ENCODE measurements around the gene RAD23A. TPM values are rescaled to one million over a fixed set of nuclear protein-coding genes. Genes with fewer than 3 reads are reported as not detected.

Gene RAD23A
- total and polyA plus RNA-seq, 9 of the 15 experiments (the other 6 are each of a cell fraction or from before 2014, with no cell fraction given): 9.5 to 181 (median 101) TPM

DNA sequence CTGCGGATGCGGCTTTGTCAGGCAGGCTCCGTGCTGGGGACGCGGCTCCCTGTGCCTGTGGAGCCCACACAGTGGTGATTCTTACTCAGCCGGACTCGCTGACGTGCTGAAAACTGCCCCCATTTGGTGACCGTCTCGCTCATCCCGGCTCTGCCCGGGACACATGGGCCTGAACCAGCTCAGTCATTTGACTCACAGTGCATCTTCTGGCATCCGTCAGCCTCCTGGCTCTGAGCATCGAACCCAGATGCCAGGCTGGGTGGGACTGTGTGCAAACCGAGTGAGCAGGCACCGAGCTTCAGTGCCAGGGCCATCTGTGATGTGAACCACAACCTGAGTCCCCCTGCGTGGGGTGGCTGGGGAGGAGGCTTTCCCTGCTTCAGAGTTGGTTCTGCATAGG lies 49.2 kb upstream of the RAD23A start:
- Histone ChIP-seq H3K4me2 (ENCODE audit: insufficient read depth, low read length) (no peak overlapping the region), H3K4me3 (no peak overlapping the region), H3K27ac (ENCODE audit: extremely low read depth, low read depth, low read length) (no peak overlapping the region), H2AFZ (ENCODE audit: low read depth, low read length) (no peak overlapping the region), H3K79me2 (ENCODE audit: control insufficient read depth, insufficient read depth, low read length) (peaks cover 7% of the 10 kb centered on the region), H3K9me1 (ENCODE audit: control insufficient read depth, insufficient read depth, low read length) (no peaks in the 10 kb centered on the region), H3K36me3 (ENCODE audit: control insufficient read depth, insufficient read depth, low read length) (peaks cover 70% of the 10 kb centered on the region; the same call in 2 of the 3 replicates), H3K27me3 (ENCODE audit: control insufficient read depth in 2 of 2, insufficient read depth in 2 of 2, low read length in 2 of 2) (no peaks in the 10 kb centered on the region), H3K9me3 (replicated peaks; ENCODE audit: control insufficient read depth, insufficient read depth, low read depth, low read length) (no peaks in the 10 kb centered on the region), H3K9ac (ENCODE audit: insufficient read depth in 1 of 2, low read depth in 2 of 2, low read length in 2 of 2) (peak overlapping the region in 1 of 2 experiments; percentile 54; a peak in 1 of 4 replicates), H3K4me1 (replicated peaks in 1 of 2; ENCODE audit: control insufficient read depth in 2 of 2, insufficient read depth in 2 of 2, low read length in 2 of 2) (peaks cover 0 to 27% of the 10 kb centered on the region in 2 experiments; a peak in 3 of 5 replicates), H4K20me1 (replicated peaks; ENCODE audit: control insufficient read depth, insufficient read depth, low read length) (peaks cover under 1% of the 10 kb centered on the region; the same call in 1 of the 2 replicates)
- TF ChIP-seq FUS (optimal IDR thresholded peaks at IDR 0.05; ENCODE audit: low read depth, low read length): no peak
- TF ChIP-seq BRD4 (IDR thresholded peaks at IDR 0.05): no peak
- TF ChIP-seq SMC3 (conservative IDR thresholded peaks at IDR 0.05; ENCODE audit: insufficient read depth, low read depth, low read length): no peak
- TF ChIP-seq, protein P1, sequence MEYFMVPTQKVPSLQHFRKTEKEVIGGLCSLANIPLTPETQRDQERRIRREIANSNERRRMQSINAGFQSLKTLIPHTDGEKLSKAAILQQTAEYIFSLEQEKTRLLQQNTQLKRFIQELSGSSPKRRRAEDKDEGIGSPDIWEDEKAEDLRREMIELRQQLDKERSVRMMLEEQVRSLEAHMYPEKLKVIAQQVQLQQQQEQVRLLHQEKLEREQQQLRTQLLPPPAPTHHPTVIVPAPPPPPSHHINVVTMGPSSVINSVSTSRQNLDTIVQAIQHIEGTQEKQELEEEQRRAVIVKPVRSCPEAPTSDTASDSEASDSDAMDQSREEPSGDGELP (CRISPR knock-in tag; IDR thresholded peaks at IDR 0.05; ENCODE audit: borderline replicate concordance): no peak
- TF ChIP-seq KHSRP (IDR thresholded peaks at IDR 0.05): no peak
- TF ChIP-seq CHD4 (IDR thresholded peaks at IDR 0.05; ENCODE audit: insufficient read depth, insufficient replicate concordance, low read depth, low read length, poor library complexity, severe bottlenecking): no peak
- no peak for TF ChIP-seq BHLHE40 (IDR thresholded peaks at IDR 0.05; ENCODE audit: low read length)
- no peak for TF ChIP-seq CXXC5 (CRISPR knock-in tag; IDR thresholded peaks at IDR 0.05)
- TF ChIP-seq HBP1 (CRISPR knock-in tag; IDR thresholded peaks at IDR 0.05): no peak
- TF ChIP-seq ZNF778 (CRISPR knock-in tag; IDR thresholded peaks at IDR 0.05): no peak
- no peak for TF ChIP-seq HMG20A (CRISPR knock-in tag; conservative IDR thresholded peaks at IDR 0.05)
- TF ChIP-seq ZNF253 (CRISPR knock-in tag; conservative IDR thresholded peaks at IDR 0.05): no peak
- TF ChIP-seq, protein P2, sequence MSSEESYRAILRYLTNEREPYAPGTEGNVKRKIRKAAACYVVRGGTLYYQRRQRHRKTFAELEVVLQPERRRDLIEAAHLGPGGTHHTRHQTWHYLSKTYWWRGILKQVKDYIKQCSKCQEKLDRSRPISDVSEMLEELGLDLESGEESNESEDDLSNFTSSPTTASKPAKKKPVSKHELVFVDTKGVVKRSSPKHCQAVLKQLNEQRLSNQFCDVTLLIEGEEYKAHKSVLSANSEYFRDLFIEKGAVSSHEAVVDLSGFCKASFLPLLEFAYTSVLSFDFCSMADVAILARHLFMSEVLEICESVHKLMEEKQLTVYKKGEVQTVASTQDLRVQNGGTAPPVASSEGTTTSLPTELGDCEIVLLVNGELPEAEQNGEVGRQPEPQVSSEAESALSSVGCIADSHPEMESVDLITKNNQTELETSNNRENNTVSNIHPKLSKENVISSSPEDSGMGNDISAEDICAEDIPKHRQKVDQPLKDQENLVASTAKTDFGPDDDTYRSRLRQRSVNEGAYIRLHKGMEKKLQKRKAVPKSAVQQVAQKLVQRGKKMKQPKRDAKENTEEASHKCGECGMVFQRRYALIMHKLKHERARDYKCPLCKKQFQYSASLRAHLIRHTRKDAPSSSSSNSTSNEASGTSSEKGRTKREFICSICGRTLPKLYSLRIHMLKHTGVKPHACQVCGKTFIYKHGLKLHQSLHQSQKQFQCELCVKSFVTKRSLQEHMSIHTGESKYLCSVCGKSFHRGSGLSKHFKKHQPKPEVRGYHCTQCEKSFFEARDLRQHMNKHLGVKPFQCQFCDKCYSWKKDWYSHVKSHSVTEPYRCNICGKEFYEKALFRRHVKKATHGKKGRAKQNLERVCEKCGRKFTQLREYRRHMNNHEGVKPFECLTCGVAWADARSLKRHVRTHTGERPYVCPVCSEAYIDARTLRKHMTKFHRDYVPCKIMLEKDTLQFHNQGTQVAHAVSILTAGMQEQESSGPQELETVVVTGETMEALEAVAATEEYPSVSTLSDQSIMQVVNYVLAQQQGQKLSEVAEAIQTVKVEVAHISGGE (CRISPR knock-in tag; IDR thresholded peaks at IDR 0.05): no peak
- no peak for TF ChIP-seq KDM1A (IDR thresholded peaks at IDR 0.05)
- POLR2A ChIA-PET: interaction anchor here (0.6 to 1.7 kb wide), 4 partner anchors 12 to 43 kb away, joined by 3 to 6 read pairs (median 3); no protein-coding TSS in a partner anchor
- ATAC-seq (no peak), FAIRE-seq (no peak), DNase-seq (ENCODE audit: extremely low read depth in 1 of 4, low spot score in 3 of 4) (no peak)
- intact Hi-C loops (cut with micrococcal nuclease): no loop called here
- 97% methylated on average over 17 of the region's 17 CpGs for WGBS (ENCODE audit: insufficient coverage, low coverage, missing lambda C conversion rate)
- no TSS peak for BruUV-seq (replicated peaks)
- CTCF ChIA-PET (ENCODE audit: low intra/inter-chr PET ratio): no interaction called here
- in situ Hi-C loops (cut with MboI): no loop called here

Measured in K562 (cell line).